Small intestine (tissue), 7 donors: ENCODE results near the gene PPP2R2D. TPM values are rescaled to one million over a fixed set of nuclear protein-coding genes. Genes with fewer than 3 reads are reported as not detected.

Source experiments
- DNase-seq, 2 donors: peaks; one replicate each; pipeline versions ENCODE4 v3.0.0 to v3.0.0-alpha.2; 2013
- FAIRE-seq: peaks from 2 replicates; lab custom pipeline; 2012; peaks lifted over from hg19 to GRCh38; lab: Jason Lieb, UNC
- H3K27ac ChIP-seq, 3 donors: one replicate each; pipeline ENCODE4 v1.5.1; 2013; ENCODE audit warnings: low read length in 2 of 3, mild to moderate bottlenecking in 2 of 3, control low read depth in 1 of 3, inconsistent platforms in 1 of 3, low read depth in 1 of 3, moderate library complexity in 1 of 3
- H3K27me3 ChIP-seq, 3 donors: one replicate each; pipeline ENCODE4 v1.6.1; 2013; ENCODE audit warnings: low read length in 3 of 3, inconsistent platforms in 1 of 3; ENCODE audit not compliant: control insufficient read depth in 3 of 3, insufficient read depth in 3 of 3
- H3K36me3 ChIP-seq, 3 donors: one replicate each; pipeline ENCODE4 v1.6.1; 2013; ENCODE audit warnings: low read length in 3 of 3, inconsistent platforms in 1 of 3, low read depth in 1 of 3, mild to moderate bottlenecking in 1 of 3, moderate library complexity in 1 of 3; ENCODE audit not compliant: control insufficient read depth in 3 of 3, insufficient read depth in 2 of 3
- H3K4me1 ChIP-seq, 3 donors: one replicate each; pipeline ENCODE4 v1.6.1; 2013; ENCODE audit warnings: low read length in 2 of 3, inconsistent platforms in 1 of 3, low read depth in 1 of 3, mild to moderate bottlenecking in 1 of 3, moderate library complexity in 1 of 3; ENCODE audit not compliant: control insufficient read depth in 3 of 3, insufficient read depth in 2 of 3
- H3K4me3 ChIP-seq, 3 donors: one replicate each; pipeline ENCODE4 v1.5.1; 2013; ENCODE audit warnings: low read length in 3 of 3, control low read depth in 1 of 3, inconsistent platforms in 1 of 3, low read depth in 1 of 3, mild to moderate bottlenecking in 1 of 3, moderate library complexity in 1 of 3
- H3K9me3 ChIP-seq, 2 donors: one replicate each; pipeline ENCODE4 v1.6.1; 2013; ENCODE audit warnings: low read depth in 1 of 2, low read length in 1 of 2; ENCODE audit not compliant: control insufficient read depth in 2 of 2, insufficient read depth in 1 of 2
- WGBS, 3 donors: extraction: QIAGEN DNeasy Blood & Tissue Kit; methylation state at CpG; one replicate each; pipeline ENCODE4 v1.1.7; 2013; 5-methylcytosine and 5-hydroxymethylcytosine counted together
- polyA plus RNA-seq, 4 donors: library from polyadenylated mRNA; stranded (reverse) in 3 of 4; unstranded in 1 of 4; fragments of 200-250 nt in 3 of 4; fragments of 120-200 nt in 1 of 4; gene quantifications; one replicate each; pipeline versions ENCODE4 v1.2.1 to v1.2.3, GENCODE V29; 2013
- donor health status: healthy with polysubstance abuse.
- donor health status: control.
- donor health status: control.
- donor health status: Bipolar disorder and iron deficiency.
- donor health status: healthy.

Gene PPP2R2D
- polyA plus RNA-seq, 4 donors, result 15.5 to 35.3 (median 23.2) TPM

GRCh38 chr10:131920693-131921092 is 19.9 kb downstream of the PPP2R2D start:
- WGBS, 3 donors, result 84 to 91% (median 86%) methylated on average over 5 of the region's 5 CpGs
- no peaks in the 10 kb centered on the region for H3K4me1 ChIP-seq
- no peak for FAIRE-seq
- H3K9me3 ChIP-seq, result peaks cover 0 to 6% of the 10 kb centered on the region in 2 donors
- no peak for DNase-seq
- no peak overlapping the region for H3K4me3 ChIP-seq
- H3K27me3 ChIP-seq, result no peaks in the 10 kb centered on the region
- no peak overlapping the region for H3K27ac ChIP-seq
- peaks cover 0 to 3% (median 0%) of the 10 kb centered on the region in 3 donors for H3K36me3 ChIP-seq

- FAIRE-seq, result no peak
- DNase-seq, result no peak
- Histone ChIP-seq H3K4me1 (no peaks in the 10 kb centered on the region), H3K9me3 (peaks cover 0 to 8% of the 10 kb centered on the region in 2 donors), H3K36me3 (peaks cover 0 to 6% (median 0%) of the 10 kb centered on the region in 3 donors), H3K4me3 (no peak overlapping the region), H3K27me3 (no peaks in the 10 kb centered on the region), H3K27ac (no peak overlapping the region)
- WGBS, 3 donors, result 76 to 79% (median 78%) methylated on average over 8 of the region's 8 CpGs
Measured at GRCh38 chr10:131921184-131921583, 20.4 kb downstream of the PPP2R2D start.

GRCh38 chr10:131923038-131923756 is 22.4 kb downstream of the PPP2R2D start:
- 89 to 95% (median 93%) methylated on average over 11 of the region's 11 CpGs for WGBS, 3 donors
- DNase-seq (no peak), FAIRE-seq (no peak)
- Histone ChIP-seq H3K9me3 (peaks cover 0 to 11% of the 10 kb centered on the region in 2 donors), H3K4me1 (peaks cover 0 to 3% (median 0%) of the 10 kb centered on the region in 3 donors), H3K27me3 (no peaks in the 10 kb centered on the region), H3K36me3 (peaks cover 0 to 18% (median 0%) of the 10 kb centered on the region in 3 donors), H3K4me3 (no peak overlapping the region), H3K27ac (no peak overlapping the region)

- DNase-seq (no peak), FAIRE-seq (no peak)
- H3K36me3 ChIP-seq, result peaks cover 0 to 28% (median 0%) of the 10 kb centered on the region in 3 donors
- H3K4me3 ChIP-seq, result no peak overlapping the region
- H3K9me3 ChIP-seq, result peaks cover 0 to 11% of the 10 kb centered on the region in 2 donors
- H3K27me3 ChIP-seq, result no peaks in the 10 kb centered on the region
- H3K27ac ChIP-seq, result no peak overlapping the region
- peaks cover 0 to 7% (median 0%) of the 10 kb centered on the region in 3 donors for H3K4me1 ChIP-seq
Measured at GRCh38 chr10:131925011-131925649, 24.3 kb downstream of the PPP2R2D start.

GRCh38 chr10:131925716-131926115 is 24.9 kb downstream of the PPP2R2D start:
- no peaks in the 10 kb centered on the region for H3K27me3 ChIP-seq
- no peak for FAIRE-seq

GRCh38 chr10:131926253-131926652 is 25.4 kb downstream of the PPP2R2D start:
- FAIRE-seq (no peak), DNase-seq (no peak)
- Histone ChIP-seq H3K36me3 (peaks cover 0 to 26% (median 0%) of the 10 kb centered on the region in 3 donors), H3K27me3 (no peaks in the 10 kb centered on the region), H3K4me1 (peaks cover 0 to 7% (median 0%) of the 10 kb centered on the region in 3 donors), H3K9me3 (peaks cover 0 to 11% of the 10 kb centered on the region in 2 donors), H3K4me3 (no peak overlapping the region), H3K27ac (no peak overlapping the region)
- WGBS, 3 donors, result 96 to 98% (median 98%) methylated on average over 10 of the region's 10 CpGs

More at GRCh38 chr10:131925716-131926115, 24.9 kb downstream of the PPP2R2D start:
- H3K4me3 ChIP-seq, result no peak overlapping the region
- peaks cover 0 to 28% (median 0%) of the 10 kb centered on the region in 3 donors for H3K36me3 ChIP-seq
- DNase-seq, result no peak
- 96 to 97% (median 97%) methylated on average over 9 of the region's 9 CpGs for WGBS, 3 donors
- H3K9me3 ChIP-seq, result peaks cover 0 to 11% of the 10 kb centered on the region in 2 donors
- no peak overlapping the region for H3K27ac ChIP-seq
- H3K4me1 ChIP-seq, result peaks cover 0 to 7% (median 0%) of the 10 kb centered on the region in 3 donors

GRCh38 chr10:131926743-131927595 is 26.2 kb downstream of the PPP2R2D start:
- FAIRE-seq (no peak), DNase-seq (no peak)
- no peak overlapping the region for H3K27ac ChIP-seq
- H3K27me3 ChIP-seq, result no peaks in the 10 kb centered on the region
- H3K36me3 ChIP-seq, result peaks cover 0 to 26% (median 0%) of the 10 kb centered on the region in 3 donors
- H3K4me3 ChIP-seq, result no peak overlapping the region
- peaks cover 0 to 10% (median 0%) of the 10 kb centered on the region in 3 donors for H3K4me1 ChIP-seq
- peaks cover 0 to 11% of the 10 kb centered on the region in 2 donors for H3K9me3 ChIP-seq
- 94 to 97% (median 95%) methylated on average over 28 of the region's 28 CpGs for WGBS, 3 donors
